NCI-H187 treated with DMSO at 0.1 percent for 48 hours (cell line): ENCODE measurements around the gene GIMAP2.
"Not testable (repeated sequence)": the region's sequence is repeated elsewhere in the genome, so short reads cannot be mapped to it uniquely, and the experiment has no call there.

Experiments
- DNase-seq: peaks from one replicate; lab custom pipeline; 2025; lab: John Stamatoyannopoulos, UW

The GIMAP2 gene

DNA sequence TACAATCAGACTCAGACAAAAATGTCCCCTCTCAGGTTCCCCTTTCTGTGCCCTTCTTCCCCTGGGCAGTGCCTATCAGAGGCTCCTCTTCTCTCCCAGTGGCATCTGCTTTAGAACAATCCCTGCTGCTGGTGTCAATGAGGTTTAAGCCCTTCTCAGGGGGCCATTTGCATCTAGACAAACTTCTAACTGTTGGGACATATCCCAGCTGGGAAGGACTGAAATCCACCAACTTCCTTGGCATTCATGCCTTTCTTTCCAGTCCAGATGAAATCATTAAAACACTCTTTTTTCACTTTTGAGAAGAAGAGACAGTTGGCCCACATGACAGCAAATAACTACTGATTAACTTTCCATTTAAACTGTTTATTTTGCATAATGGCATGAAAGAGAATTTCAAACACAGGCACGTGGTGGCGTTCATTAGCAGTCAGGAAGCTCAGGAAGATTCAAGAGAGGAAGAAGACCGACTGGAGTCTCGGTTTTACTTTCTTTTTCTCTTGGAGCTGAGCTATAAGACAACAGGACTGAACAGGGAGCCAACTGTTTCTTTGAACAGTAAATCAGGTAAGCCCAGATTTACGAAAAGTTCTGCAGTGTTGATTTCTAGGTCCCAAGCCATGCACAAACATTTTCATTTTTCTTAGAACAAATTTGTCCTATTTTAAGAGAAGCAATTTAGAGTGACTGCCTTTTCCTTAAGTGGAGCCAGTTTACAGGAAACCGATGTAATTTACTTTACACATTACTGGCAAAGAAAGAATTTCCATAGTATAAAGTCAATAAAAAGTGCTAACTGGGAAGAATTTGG, at the start of gene GIMAP2:
TSS of gene GIMAP2 (plus strand) at position 488 of the 811 bp plus-strand sequence. CDS start 1,354 bp downstream, outside the sequence.
- DNase-seq, result no peak

DNA sequence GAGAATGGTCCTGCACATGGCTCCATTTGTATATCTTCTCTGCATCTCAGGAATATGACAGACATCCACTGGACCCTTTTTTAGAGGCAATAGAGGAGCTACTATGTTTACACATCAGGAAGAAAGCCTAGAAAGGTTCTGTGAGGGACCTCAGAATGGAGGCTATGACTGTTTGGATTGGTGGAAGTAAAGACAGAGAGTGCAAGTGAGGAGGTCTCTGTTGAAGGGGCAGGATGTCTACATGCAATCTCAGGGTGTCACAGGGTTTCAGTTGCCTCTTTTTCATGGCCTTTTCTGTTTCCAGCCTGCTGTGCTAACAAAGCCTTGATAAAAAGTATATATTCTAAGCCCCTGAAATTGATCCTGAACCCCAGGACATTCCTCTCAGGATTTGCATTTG, 43.7 kb upstream of the GIMAP2 start:
- no peak for DNase-seq

DNA sequence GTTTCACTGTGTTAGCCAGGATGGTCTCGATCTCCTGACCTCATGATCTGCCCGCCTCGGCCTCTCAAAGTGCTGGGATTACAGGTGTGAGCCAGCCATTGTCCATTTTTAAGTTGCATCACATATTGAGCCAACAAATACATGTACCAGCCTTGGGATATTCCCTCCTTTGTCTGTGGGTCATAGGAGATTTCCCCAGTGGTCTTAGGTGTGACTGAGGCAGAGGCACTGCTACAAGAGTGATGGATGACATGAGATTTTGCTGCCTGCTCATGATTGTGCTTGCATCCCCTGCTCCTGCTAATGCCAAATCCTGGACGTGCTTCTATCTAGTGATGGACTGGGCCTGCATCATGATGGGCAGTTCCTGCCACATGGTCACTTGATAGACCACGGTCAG, 42.6 kb upstream of the GIMAP2 start:
- DNase-seq, result no peak

DNA sequence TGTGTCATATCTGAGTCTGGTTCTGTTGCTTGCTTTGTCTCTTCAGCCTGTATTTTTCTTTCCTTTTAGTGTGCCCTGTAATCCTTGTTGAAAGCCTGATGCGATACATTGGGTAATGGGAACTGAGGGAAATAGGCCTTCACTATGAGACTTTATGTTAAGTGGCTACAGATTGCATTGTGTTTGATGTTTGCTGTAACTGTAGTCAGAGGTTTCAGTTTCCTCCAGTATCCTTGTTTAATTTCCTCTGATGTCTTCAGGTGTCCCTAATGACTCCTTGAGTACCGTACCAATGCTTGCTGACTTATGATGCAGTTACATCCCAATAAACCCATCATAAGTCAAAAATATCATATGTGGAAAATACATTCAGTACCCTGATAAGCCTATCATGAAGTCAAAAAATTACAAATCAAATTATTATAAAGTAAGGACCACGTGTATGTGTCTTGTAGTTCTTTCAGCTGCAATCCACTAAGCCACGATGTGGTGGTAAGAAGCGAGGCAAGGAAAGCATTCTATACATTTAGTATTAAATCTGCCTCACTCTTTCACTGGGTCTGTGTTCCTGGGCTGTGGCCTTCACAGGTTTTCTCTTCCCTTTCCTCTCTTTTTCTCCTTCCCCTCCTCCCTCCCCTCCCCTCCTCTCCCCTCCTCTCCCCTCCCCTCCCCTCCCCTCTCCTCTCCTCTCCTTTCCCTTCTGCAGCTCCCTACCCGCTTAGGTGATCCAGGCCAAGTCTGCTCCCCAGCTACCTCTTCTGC, 40.1 kb upstream of the GIMAP2 start:
- DNase-seq, result no peak

DNA sequence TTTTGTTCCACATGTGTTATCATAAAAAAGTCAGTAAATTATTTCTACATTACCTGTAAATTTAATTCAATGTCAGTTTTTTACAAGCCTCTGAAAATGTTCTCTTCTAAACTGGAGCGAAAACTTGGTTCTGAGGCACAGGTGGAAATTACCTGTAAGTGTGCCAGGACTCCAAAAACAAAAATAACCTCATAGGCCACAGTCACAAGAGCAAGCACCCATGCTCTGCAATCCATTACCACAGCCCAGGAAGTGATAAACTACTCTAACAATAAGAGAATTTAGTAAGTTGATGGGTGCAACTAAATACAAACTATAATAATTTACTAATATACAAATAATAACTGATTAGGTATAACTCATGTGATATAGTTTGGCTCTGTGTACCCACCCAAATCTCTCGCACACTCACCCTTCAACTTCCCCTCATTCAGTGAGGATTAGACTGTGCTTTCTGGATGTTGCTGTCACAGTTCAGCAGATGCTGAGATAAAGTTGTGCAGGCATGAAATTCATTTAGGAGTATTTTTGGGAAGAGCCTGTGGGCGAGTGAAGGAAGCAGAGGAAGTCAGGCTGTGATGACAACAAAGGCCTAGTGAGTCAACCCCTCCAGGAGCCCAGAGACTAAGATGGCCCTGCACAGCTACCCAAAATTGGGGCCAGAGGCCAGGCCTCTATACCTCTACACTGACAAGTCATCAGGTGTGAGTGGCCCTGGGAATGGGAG, 37.0 kb upstream of the GIMAP2 start:
- DNase-seq, result no peak

DNA sequence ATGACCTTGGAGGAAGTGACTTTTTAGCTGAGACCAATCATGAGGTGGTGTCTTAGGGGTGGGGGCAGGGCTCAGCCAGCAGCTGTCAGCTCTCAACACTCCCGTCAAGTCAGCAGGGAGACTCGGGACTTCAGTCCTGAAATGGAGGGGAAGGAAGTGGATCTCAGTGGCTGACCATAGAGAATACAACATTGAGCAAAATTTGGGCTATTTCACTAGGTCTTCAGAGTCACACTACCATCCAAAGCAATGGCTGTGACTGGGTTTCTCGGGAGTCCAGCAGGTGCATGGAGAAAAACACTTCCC, 36.5 kb upstream of the GIMAP2 start:
- DNase-seq, result no peak

DNA sequence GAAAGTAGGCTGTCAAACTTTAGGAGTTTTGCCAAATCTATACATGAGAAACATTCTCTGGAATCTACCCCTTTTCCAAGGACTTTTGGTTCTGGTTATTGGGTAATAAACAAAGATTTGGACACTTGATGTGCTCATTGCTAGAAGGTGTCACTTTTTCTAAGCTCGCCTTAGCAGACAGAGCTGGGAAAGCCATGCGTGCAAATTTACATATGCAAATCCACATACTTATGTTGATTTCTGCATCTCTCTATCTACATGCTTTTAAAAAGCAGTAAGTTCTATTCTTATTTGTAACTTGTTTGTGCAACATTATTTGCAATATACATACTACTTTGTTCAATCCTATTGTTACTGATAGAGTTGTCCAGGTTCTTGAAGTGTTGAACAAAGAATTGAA, 30.8 kb upstream of the GIMAP2 start:
- no peak for DNase-seq

DNA sequence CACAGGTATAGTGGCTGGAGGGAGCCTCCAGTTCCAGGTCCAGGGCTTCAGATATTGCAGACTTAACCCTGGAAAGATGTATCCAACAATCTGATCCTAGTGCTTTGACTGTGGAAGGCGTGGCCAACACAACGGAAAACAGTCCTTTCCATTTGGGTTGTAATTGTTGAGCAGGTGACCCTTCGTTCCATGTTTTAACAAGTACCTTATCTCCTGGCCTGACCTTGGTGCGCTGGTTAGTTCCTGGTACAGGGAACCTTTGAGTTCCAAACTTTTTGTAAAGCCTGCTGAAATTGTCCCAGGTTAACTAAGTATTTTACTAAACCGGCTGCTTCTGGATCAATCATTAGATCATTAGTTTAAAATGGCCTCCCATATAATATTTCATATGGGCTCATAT, 29.5 kb upstream of the GIMAP2 start:
- DNase-seq, result no peak

DNA sequence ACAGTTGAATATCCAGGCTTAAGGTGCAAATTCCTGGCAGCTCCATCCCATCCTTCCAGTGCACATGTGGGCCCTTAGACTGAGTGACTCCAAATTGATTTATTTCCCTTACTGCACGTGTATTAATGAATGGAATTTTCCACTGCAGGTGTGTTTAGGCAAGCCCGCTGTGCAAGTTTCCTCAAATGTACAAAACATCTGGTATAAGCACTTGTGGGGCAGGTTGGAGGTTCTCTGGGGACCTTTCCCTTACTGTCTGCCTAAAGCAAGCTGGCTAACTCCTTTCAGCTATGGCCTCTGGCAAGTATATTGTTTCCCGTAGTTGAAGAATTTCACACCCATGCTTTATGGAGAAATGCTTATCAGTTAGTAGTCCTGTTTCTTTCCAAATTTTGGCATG, 28.0 kb upstream of the GIMAP2 start:
- no peak for DNase-seq

DNA sequence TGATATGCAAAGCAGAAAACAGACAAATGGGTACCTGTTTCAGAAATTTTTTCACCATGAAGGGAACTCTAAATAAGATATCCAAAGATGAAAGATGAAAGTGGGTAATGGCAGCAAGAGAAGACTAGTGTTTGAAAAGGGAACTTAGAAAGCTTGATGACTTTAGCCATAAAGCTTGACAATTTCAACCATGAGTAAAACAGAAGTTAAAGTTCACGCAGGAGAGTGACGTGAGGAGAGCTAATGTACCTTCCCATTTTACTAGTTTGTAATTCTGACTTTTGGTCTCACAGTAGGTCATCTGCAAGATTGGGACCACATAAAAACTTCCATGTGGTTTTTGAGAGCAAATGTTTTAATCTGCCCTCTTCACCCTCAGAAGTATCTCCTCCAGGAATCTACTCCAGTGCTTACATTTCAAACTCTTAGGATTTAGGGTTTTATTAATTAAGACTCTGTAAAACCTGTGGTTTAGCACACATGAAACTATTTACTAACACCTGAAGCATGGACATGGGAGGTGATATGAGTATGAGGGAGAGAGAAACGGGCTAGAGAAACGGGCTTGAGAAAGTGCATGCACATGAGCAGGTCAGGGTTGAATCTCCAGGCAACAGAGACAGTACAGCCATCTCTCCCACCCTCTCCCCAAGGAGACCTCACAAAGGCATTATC, 24.4 kb upstream of the GIMAP2 start:
- DNase-seq, result no peak

DNA sequence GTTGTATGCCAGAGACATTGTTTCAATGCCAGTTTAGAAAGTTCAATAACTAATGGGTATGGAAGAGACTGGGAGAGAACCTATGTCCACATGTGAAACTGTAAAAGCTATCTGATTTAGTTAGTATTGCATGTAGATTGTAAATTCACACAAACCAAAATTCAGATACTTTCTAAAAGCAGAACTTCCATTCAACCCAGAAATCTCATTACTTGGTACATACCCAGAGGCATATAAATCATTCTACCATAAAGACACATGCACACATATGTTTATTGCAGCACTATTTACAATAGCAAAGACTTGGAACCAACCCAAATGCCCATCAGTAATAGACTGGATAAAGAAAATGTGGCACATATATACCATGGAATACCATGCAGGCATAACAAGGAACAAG, 22.7 kb upstream of the GIMAP2 start:
- not testable (repeated sequence) for DNase-seq

DNA sequence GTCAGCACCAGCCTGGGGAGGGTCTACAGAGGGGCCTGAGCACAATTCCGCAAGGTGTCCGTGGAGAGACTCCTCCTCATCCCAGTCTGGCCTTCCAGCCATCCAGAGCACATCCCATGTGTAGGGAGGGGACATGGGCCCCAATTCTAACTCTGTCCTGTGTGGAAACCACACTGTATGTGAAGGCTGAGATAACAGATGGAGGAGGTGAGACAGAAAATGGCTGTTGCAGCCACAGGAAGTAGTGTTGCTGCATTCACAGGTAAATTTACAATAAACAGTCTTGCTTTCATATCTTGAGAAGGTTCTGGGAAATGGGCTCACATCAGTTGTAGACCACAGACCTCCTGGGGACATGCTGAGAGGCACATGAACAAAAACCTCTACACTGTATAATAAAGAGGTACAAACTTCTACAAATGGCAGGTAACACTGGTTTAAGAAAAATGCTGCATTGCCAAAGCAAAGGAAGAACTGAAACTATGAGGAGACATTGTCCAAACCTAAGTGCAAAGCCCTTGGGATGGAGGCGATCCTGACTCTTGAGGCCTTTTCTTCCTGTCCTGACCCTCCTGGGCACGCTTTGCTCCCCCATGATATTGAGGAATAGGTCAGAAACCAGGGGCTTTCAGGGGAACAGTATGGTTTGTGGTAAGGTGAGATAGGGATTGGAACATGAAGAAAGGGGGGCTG, 21.6 kb upstream of the GIMAP2 start:
- DNase-seq, result no peak

DNA sequence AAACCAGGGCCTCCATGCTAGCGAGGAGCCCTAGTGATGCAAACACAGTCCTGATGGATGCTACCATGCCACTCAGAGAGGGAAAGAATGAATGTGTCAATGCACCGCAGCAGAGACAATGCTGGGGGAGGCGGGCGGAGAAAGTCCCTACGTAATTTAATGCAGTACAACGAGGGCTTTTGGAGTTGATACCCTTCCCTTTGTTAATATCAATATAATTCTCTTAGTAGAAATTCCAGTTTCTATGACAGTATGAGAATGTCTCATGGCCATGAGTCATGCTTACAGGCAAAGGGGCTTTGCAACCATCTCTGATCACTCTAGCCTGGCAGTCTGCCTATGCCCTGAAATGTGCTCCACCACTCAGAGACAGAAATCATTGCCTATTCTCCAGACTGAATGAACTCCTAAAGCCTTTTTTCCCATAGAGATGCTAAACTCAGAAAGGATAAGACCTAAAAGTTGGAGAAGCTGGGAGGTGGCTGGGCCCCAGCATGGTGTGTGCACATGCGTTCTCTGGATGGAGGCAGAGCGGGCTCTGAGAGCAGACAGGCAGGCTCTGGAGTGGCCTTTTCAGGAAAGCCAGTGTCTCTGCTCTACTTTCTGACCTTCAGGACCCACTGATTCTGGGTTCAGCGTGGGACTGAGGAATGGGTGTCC, 20.3 kb upstream of the GIMAP2 start:
- DNase-seq, result no peak

DNA sequence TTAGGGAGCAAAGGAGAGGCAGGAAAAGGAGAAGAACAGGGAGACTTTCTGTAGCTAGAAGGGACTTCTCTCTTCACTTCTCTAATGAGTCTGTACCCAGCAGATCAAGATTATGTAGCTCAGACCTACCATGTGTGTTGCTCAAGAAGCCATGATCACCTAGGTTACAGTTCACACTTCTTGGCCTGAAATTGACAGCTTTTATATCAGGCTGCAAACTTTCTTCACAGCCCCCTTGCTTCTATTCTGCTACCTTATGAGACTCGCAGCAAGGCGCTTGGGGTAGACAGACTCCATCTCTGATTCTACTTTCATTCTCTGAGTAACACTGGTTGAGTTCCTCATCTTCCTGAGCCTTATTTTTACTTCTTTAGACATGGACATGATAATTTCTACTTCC, 19.6 kb upstream of the GIMAP2 start:
- no peak for DNase-seq

DNA sequence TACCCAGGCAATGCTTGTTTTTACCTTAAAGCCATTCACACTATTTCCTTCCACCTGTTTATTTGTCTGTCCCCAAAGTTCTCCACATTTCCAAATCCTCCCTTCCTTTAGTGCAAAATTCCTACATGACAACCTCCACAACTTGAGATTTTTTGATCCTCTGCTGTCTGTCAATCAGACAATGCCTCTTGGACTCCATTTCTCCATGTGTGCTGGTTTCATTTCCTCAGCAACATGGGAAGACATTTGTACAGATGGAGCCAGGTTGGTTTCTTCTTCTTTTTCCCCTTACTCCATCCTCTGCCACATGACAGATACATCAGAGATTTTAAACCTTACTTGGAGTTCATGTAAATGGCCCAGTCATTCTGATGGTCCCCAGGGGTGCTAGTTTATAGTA, 19.1 kb upstream of the GIMAP2 start:
- DNase-seq, result no peak

DNA sequence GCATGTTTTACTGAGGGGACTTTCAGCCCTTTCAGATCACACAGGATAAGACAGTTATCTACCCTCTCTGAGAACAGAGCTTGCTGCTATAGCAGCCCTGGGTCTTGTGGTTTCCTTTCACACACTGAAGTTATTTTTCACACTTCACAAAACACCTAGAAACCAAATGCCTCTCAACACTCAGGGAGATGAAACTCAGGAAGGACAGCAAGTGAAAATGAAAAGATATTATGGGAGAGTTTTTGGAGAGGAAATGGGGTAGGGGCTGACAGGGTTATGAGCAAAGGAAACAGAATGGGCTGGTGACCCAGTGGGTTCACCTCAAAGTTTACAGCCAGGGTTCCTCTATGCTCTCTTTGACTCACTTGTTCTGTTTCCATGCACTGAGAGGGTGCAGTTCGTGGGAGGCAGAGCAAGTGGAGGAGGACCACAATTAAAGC, 17.0 kb upstream of the GIMAP2 start:
- DNase-seq, result no peak

DNA sequence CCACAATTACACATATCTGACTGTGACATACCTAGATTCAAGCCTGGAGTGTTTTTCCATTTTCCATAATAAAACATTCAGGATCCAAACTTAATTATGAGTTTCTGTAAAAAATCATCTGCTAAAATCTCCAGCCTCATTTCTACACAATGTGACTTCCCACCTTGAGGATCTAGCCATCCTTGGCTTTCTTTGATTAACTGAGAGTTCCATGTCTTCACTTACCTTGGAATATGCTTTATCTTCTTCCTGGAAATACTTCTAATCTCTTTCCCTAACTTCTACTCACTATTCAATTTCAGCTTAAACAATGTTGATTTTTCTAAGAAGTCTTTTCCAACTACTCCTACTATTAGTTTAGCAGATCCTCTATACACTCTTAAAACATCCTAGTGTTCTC, 16.5 kb upstream of the GIMAP2 start:
- DNase-seq, result no peak

DNA sequence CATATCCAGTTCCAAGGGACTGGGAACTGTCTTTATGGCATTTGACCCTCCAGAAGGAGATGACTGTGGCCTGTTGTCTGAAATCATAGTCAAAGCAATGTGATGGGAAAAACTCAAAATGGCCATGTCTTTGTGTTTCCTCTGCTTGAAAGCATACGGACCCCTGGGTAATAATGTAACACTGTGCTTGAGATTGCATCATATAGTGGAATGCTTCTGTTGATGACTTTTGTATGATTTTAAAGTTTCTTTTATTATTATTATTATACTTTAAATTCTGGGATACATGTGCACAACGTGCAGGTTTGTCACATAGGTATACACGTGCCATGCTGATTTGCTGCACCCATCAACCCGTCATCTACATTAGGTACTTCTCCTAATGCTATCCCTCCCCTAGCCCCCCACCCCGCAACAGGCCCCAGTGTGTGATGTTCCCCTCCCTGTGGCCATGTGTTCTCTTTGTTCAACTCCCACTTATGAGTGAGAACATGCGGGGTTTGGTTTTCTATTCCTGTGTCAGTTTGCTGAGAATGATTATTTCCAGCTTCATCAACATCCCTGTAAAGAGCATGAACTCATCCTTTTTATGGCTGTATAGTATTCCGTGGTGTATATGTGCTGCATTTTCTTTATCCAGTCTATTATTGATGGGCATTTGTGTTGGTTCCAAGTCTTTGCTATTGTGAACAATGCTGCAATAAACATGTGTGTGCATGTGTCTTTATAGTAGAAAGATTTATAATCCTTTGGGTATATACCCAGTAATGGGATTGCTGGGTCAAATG, 13.5 kb upstream of the GIMAP2 start:
- DNase-seq, result not testable (repeated sequence)

DNA sequence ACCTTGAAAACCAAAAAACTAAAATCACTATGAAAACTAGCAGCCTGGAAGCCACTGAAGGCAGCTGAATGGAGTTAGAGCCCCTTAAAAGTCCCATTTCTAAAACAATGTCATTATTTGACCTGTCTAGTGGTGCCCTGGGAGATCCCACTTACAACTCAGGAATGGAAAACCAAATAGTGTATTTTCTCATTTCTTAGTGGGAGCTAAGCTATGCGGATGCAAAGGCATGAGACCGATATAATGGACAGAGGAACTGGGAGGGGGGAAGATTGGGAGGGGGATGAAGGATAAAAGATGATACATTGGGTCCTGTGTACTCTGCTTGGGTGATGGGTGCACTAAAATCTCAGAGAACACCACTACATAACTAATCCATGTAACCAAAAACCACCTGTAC, 9.8 kb upstream of the GIMAP2 start:
- DNase-seq, result no peak

DNA sequence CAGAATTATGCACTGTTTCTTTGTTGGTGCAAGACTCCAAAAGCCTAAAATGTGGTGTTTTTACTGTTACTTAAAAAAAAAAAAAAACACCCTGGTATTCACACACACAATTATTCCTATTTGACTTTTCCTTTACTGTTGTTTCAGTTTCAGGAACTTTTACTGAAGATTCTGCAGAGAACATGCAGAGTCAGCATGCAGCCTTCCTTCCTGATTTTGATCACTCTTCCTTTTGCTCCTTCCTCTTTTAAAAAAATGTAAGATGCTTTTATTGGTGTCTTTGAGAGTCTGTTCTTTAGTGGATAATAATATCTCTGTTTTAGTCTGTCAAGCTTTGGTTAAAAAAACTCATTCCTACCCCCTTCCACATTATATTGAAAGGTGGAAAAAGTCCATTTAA, 9.2 kb upstream of the GIMAP2 start:
- not testable (repeated sequence) for DNase-seq
